Neural progenitor cell (in vitro differentiated cells): ENCODE data around the gene PTPRJ. TPM values are rescaled to one million over a fixed set of nuclear protein-coding genes. Genes with fewer than 3 reads are reported as not detected.

Source experiments
- DNase-seq: peaks from one replicate; pipeline ENCODE4 v3.0.0-alpha.2; 2016; ENCODE audit warnings: low spot score
- H2AFZ ChIP-seq: fragments of 200-600 bp; sonication (generic); replicated peaks from 2 replicates; pipeline ENCODE4 v1.6.1; 2016; ENCODE audit warnings: antibody characterized with exemption
- H3F3A ChIP-seq: fragments of 200-600 bp; sonication (generic); 2 replicates; pipeline ENCODE4 v1.6.1; 2016; ENCODE audit warnings: antibody characterized with exemption, low read depth
- H3K27ac ChIP-seq: fragments of 200-600 bp; sonication (generic); 2 replicates; pipeline ENCODE4 v1.5.1; 2016; ENCODE audit warnings: mild to moderate bottlenecking
- H3K27me3 ChIP-seq: fragments of 200-600 bp; sonication (generic); 2 replicates; pipeline ENCODE4 v1.6.1; 2016; ENCODE audit warnings: mild to moderate bottlenecking, moderate library complexity
- H3K36me3 ChIP-seq: fragments of 200-600 bp; sonication (generic); 2 replicates; pipeline ENCODE4 v1.5.1; 2016
- H3K4me1 ChIP-seq: fragments of 200-600 bp; sonication (generic); 2 replicates; pipeline ENCODE4 v1.6.1; 2016; ENCODE audit warnings: mixed run types
- H3K4me2 ChIP-seq: fragments of 200-600 bp; sonication (generic); 2 replicates; pipeline ENCODE4 v1.6.1; 2016
- H3K4me3 ChIP-seq: fragments of 200-600 bp; sonication (generic); 2 replicates; pipeline ENCODE4 v1.5.1; 2016
- H3K79me2 ChIP-seq: fragments of 200-600 bp; sonication (generic); 2 replicates; pipeline ENCODE4 v1.6.1; 2016; ENCODE audit warnings: low read depth
- H3K9ac ChIP-seq: fragments of 200-600 bp; sonication (generic); 2 replicates; pipeline ENCODE4 v1.6.1; 2016
- H3K9me3 ChIP-seq: fragments of 200-600 bp; sonication (generic); 2 replicates; pipeline ENCODE4 v1.5.1; 2016; ENCODE audit warnings: low read depth
- H4K20me1 ChIP-seq: fragments of 200-600 bp; sonication (generic); 2 replicates; pipeline ENCODE4 v1.6.1; 2016; ENCODE audit warnings: low read depth
- H3K27ac Mint-ChIP-seq: 3 replicates; pipeline ENCODE4 v1.8.0; 2021; ENCODE audit warnings: mixed read lengths
- H3K27me3 Mint-ChIP-seq: 2 replicates; pipeline ENCODE4 v1.8.0; 2022; ENCODE audit warnings: low read depth, mild to moderate bottlenecking, inconsistent platforms, moderate library complexity, mixed read lengths; ENCODE audit not compliant: insufficient read depth
- H3K36me3 Mint-ChIP-seq: 3 replicates; pipeline ENCODE4 v1.8.0; 2021; ENCODE audit warnings: mixed read lengths
- H3K4me1 Mint-ChIP-seq: 3 replicates; pipeline ENCODE4 v1.8.0; 2021; ENCODE audit warnings: mixed read lengths
- H3K4me3 Mint-ChIP-seq: 3 replicates; pipeline ENCODE4 v1.8.0; 2021; ENCODE audit warnings: mild to moderate bottlenecking, moderate library complexity, mixed read lengths
- H3K9me3 Mint-ChIP-seq: 3 replicates; pipeline ENCODE4 v1.8.0; 2020; ENCODE audit warnings: mixed read lengths
- EZH2 ChIP-seq: fragments of 200-600 bp; sonication (generic); IDR thresholded peaks from 2 replicates; pipeline ENCODE4 v1.6.1; 2017; ENCODE audit warnings: antibody characterized with exemption, mild to moderate bottlenecking, moderate library complexity
- EZH2phosphoT487 ChIP-seq: fragments of 200-600 bp; sonication (generic); IDR thresholded peaks from 2 replicates; pipeline ENCODE4 v1.6.1; 2017; ENCODE audit warnings: antibody characterized with exemption
- microRNA counts: library from miRNA; unstranded; fragments of <30 nt; microRNA quantifications from one replicate; lab custom pipeline; 2016
- microRNA-seq: library from miRNA; unstranded; fragments of <30 nt; microRNA quantifications from one replicate; pipeline ENCODE4, GENCODE V29; 2016
- small RNA-seq: library from RNA; depleted of rRNA; stranded (forward); fragments of <200 nt; gene quantifications from one replicate; pipeline ENCODE3, GENCODE V24; 2015
- total RNA-seq: library from RNA; depleted of rRNA; stranded (reverse); fragments of >200 nt; gene quantifications from 2 replicates; pipeline ENCODE4 v1.2.3, GENCODE V29; 2015; ENCODE audit warnings: low replicate concordance
- TF ChIP-seq, protein P1 (sequence below): fragments of 200-600 bp; sonication (generic); IDR thresholded peaks from 2 replicates; pipeline ENCODE4 v1.5.1; 2017; ENCODE audit warnings: antibody characterized with exemption, mild to moderate bottlenecking

The PTPRJ gene
- total RNA-seq, 1 donor from 2014 or later, result 28.0 TPM

DNA sequence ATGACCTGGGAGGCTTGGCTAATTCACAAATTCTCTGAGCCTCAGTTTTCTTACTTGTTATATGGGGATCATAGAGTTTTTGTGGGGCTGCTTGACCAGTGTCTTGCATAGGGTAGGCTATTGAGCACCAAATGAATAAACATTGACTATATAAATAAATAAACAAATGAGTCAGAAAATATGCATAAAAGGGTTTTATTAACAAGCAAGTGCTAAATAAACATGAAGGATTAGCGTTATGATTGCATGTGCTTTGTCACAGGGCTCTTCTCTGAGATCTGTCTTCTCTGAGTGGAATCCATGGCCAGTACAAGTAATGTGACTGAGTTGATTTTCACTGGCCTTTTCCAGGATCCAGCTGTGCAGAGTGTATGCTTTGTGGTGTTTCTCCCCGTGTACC lies 236.2 kb downstream of the PTPRJ start, which contains the start of gene OR4B1:
OR4B1 (plus strand) TSS at position 301 of the 400 bp plus-strand sequence; CDS start at position 301, 0 bp downstream.
- H3K27me3 Mint-ChIP-seq, result peaks cover 6% of the 10 kb centered on the region
- no peaks in the 10 kb centered on the region for H3K9me3 Mint-ChIP-seq
- H3K27me3 ChIP-seq, result no peaks in the 10 kb centered on the region
- no peak within 1 kb of the TSS for H3K4me3 ChIP-seq
- H3K4me3 Mint-ChIP-seq, result no peak within 1 kb of the TSS
- no peak within 1 kb of the TSS for H3K9ac ChIP-seq
- no peak within 1 kb of the TSS for H3K4me2 ChIP-seq
- TF ChIP-seq EZH2, result no peak
- no peak for TF ChIP-seq EZH2phosphoT487
- TF ChIP-seq, protein P1, sequence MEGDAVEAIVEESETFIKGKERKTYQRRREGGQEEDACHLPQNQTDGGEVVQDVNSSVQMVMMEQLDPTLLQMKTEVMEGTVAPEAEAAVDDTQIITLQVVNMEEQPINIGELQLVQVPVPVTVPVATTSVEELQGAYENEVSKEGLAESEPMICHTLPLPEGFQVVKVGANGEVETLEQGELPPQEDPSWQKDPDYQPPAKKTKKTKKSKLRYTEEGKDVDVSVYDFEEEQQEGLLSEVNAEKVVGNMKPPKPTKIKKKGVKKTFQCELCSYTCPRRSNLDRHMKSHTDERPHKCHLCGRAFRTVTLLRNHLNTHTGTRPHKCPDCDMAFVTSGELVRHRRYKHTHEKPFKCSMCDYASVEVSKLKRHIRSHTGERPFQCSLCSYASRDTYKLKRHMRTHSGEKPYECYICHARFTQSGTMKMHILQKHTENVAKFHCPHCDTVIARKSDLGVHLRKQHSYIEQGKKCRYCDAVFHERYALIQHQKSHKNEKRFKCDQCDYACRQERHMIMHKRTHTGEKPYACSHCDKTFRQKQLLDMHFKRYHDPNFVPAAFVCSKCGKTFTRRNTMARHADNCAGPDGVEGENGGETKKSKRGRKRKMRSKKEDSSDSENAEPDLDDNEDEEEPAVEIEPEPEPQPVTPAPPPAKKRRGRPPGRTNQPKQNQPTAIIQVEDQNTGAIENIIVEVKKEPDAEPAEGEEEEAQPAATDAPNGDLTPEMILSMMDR, result no peak
- H3K4me1 Mint-ChIP-seq, result no peaks in the 10 kb centered on the region
- no peak within 1 kb of the TSS for H3K27ac Mint-ChIP-seq
- H4K20me1 ChIP-seq, result no peaks in the 10 kb centered on the region
- no peaks in the 10 kb centered on the region for H3F3A ChIP-seq
- H3K36me3 Mint-ChIP-seq, result no peaks in the 10 kb centered on the region
- DNase-seq, result no peak
- peaks cover 23% of the 10 kb centered on the region for H3K9me3 ChIP-seq
- no peaks in the 10 kb centered on the region for H3K79me2 ChIP-seq
- H3K4me1 ChIP-seq, result no peaks in the 10 kb centered on the region
- H3K27ac ChIP-seq, result no peak within 1 kb of the TSS
- H3K36me3 ChIP-seq, result no peaks in the 10 kb centered on the region
- no peak within 1 kb of the TSS for H2AFZ ChIP-seq

MicroRNAs encoded within 50 kb of the gene (microRNA counts, 767-probe panel; counts per million panel counts)
- 460 counts per million, percentile 90 among the panel's probes with 10 or more counts for microRNA hsa-miR-3161 (lab: Ali Mortazavi, UCI)

Small RNA genes lying within 50 kb of the gene (microRNA-seq; reads per million reads assigned to microRNA genes)
- not detected for gene MIR3161

Small RNA genes lying within 50 kb of the gene (small RNA-seq; reads per million reads assigned to genes)
- gene MIR3161, result not detected

Other genes with a start within 250 kb of the PTPRJ start
- gene FNBP4, start 213.2 kb upstream of the PTPRJ start, total RNA-seq, result 131 and 153 TPM in 2 replicates
- gene NUP160, start 132.2 kb upstream of the PTPRJ start, total RNA-seq, result 65.2 and 88.2 TPM in 2 replicates
- not detected in 2 replicates for gene OR4B1, start 236.3 kb downstream of the PTPRJ start, total RNA-seq